NCI-H510A (cell line): ENCODE measurements around the gene TREH.
"Not testable (repeated sequence)": the region's sequence is repeated elsewhere in the genome, so short reads cannot be mapped to it uniquely, and the experiment has no call there.

Experiments used
- DNase-seq: peaks from one replicate; lab custom pipeline; 2025; lab: John Stamatoyannopoulos, UW

TREH gene, protein sequence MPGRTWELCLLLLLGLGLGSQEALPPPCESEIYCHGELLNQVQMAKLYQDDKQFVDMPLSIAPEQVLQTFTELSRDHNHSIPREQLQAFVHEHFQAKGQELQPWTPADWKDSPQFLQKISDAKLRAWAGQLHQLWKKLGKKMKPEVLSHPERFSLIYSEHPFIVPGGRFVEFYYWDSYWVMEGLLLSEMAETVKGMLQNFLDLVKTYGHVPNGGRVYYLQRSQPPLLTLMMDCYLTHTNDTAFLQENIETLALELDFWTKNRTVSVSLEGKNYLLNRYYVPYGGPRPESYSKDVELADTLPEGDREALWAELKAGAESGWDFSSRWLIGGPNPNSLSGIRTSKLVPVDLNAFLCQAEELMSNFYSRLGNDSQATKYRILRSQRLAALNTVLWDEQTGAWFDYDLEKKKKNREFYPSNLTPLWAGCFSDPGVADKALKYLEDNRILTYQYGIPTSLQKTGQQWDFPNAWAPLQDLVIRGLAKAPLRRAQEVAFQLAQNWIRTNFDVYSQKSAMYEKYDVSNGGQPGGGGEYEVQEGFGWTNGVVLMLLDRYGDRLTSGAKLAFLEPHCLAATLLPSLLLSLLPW

GRCh38 chr11:118679483-118679882 lies at the start of gene TREH:
Gene TREH, minus strand, starts transcription at chr11:118679650. Its CDS starts 23 bp downstream, at chr11:118679627.
- no peak for DNase-seq

DNA sequence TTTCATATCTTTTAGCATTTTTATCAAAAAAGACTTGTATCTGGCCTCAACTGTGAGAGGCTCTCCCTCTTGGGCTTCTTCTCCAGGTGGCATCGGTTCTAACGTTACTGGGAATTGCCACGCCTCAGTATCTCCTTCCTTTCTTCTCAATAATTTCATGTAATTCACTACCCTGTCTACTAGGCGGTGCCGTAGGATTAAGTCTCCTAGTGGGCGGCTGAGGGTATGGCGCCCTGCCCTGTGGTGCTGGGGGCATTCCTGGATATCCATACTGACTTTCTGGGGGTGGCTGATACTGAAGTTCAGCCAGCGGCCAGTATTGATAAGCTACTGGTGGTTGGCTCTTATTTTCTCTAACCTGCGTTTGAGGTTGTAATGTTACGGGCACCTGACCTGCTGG lies 48.7 kb upstream of the TREH start:
- DNase-seq, result not testable (repeated sequence)

DNA sequence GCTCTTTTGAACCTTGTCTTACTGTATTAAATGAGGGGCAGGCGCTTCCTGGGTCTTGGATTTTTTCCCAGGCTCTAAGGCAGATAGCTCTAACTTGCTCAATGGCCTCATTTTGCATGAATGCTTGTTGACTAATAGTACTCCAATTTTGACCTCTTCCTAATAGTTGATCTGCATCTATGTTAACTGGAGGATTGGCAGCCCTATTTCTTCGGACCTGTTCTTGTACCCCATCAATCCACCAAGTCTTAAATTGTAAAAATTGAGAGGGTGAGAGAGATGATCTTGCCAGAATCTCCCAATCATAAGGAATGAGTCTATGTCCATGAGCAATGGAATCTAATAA lies 48.2 kb upstream of the TREH start:
- DNase-seq, result not testable (repeated sequence)

DNA sequence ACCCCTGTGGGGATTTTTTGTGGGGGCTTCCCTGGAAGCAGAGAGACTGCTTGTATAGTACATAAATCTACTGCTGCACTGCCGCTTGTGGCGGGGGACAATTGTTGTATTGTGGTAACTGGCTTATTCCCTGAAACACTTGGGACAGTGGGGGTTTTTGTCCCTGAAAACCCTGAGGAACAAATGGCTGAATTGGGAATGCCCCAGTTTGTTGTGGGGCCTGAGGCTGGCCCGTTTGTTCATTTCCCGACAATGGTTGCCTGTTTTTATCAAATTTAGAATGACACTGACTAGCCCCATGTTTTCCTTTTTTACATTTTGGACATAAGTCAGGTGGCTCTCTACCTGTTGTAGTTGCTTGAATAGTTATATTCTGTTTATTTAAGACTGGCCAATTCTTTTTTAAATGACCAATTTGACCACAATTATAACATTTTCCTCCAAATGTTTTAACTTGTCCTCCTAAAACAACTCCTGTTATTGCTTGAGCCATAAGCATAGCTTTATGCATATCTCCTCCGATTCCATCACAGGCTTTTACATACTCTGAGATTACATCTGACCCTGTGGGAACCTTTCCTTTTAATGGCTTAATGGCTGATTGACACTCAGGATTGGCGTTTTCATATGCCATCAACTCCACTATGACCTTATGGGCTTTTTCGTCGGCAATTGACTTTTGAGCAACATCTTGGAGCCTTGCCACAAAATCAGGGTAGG lies 47.7 kb upstream of the TREH start:
- DNase-seq, result not testable (repeated sequence)

GRCh38 chr11:118721478-118722015 lies 42.1 kb upstream of the TREH start:
- not testable (repeated sequence) for DNase-seq

DNA sequence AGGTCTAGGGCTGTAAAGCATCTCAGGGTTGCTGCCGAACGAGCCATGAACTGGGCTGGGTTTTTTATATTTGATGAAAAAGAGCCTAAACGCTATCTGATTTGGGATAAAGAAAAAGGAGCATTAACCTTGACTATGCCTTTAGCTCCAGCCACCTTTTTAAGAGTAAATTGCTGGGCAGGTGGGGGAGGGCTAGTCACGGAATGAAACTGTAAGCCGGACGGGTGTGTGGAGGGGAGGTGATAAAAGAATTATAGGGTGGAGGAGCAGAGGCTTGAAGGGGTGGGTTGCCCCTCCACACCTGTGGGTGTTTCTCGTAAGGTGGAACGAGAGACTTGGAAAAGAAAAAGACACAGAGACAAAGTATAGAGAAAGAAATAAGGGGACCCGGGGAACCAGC lies 41.3 kb upstream of the TREH start:
- DNase-seq, result not testable (repeated sequence)

DNA sequence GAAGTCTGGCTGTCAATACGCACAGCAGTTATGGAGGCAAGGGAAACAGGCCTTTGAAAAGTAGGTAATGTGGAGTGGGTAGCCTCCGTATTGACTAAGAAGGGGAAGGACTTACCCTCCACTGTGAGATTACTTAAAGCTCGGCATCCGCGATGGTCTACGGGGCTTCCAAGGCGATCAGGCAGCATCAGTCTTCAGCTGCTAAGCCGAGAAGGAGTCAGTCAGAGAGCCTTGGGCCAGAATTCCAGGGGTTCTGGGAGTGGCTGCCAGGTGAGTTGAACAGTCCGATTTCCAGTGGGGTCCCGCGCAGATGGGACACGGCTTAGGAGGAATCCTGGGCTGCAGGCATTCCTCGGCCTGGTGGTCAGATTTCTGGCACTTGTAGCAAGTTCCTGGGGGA lies 40.6 kb upstream of the TREH start:
- not testable (repeated sequence) for DNase-seq

DNA sequence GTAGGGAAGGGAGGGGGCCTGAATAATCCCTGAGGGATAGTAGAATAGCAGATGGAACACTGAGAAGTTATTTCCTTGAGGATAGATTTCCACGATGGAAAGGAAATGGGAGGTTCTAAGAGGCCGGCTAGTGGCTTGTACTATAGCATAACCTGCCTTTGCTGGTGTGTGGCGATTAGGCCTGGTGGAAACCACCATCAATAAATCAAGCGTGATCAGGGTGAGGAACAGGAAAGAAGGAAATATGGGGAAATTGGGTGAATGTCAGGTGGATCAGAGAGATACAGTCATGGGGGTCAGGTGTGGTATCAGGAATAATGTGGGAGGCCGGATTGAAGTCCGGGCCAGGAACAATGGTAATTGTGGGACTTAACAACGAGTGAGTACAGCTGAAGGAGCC lies 39.1 kb upstream of the TREH start:
- not testable (repeated sequence) for DNase-seq

DNA sequence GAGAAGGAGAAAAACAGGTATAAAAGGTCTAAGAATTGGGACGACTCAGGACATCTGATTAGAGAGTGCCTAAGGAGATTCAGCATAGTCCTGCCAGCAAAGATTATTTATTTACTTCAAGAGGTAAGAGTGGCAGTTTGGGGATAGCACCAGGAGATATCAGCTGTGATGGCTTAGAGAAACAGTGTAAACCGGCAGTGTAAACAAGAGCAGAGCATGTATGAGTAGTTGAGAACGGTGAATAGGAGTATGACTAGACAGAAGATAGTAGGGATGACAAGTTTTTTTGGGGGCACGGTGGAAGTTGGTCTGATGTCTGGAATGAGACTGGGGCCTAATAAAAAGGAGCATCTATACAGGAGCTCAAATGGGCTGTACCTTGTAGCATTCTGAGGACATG lies 38.3 kb upstream of the TREH start:
- DNase-seq, result not testable (repeated sequence)

DNA sequence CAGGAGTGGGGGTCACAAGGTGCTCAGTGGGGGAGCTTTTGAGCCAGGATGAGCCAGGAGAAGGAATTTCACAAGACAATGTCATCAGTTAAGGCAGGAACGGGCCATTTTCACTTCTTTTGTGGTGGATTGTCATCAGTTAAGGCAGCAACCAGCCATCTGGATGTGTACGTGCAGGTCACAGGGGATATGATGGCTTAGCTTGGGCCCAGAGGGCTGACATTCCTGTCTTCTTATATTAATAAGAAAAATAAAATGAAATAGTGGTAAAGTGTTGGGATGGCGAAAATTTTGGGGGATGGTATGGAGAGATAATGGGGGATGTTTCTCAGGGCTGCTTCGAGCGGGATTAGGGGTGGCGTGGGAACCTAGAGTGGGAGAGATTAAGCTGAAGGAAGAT lies 37.8 kb upstream of the TREH start:
- not testable (repeated sequence) for DNase-seq

GRCh38 chr11:118715837-118716260 lies 36.4 kb upstream of the TREH start:
- DNase-seq, result no peak

DNA sequence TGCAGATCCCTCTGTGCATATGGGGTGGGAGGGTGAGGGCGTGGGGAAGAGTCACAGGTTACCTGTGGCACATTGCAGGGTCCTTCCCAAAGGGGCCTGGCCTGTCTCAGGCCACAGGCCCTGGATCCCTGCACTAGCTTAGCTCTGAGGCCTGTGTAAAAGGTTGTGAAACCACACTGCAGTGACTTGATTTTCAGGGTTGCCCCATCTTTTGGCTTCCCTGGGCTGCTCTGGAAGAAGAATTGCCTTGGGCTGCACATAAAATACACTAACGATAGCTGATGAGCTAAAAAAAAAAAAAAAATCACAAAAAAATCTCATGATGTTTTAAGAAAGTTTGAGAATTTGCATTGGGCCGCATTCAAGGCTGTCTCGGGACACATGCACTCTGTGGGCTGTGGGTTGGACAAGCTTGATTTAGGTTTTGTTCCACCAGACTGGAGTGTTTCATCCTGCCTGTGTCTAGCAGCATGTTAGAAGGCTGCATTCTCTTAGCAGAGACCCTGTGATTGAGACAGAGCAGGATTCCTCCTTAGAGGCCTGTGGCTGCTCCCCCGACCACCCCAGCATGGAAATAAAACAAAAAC lies 35.9 kb upstream of the TREH start:
- DNase-seq, result no peak

DNA sequence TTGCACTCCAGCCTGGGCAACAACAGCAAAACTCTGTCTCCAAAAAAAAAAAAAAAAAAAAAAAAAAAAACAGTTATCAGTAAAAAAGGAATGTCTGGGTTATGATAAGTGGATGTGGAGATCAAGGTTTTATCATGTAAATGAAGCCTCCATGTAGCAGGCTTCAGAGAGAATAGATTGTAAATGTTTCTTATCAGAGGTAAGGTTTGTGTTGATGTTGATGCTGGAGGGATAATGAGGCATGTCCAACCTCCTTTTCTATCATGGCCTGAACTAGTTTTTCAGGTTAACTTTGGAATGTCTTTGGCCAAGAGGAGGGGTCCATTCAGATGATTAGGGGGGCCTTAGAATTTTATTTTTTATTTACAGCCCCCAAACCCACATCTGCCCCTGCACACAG lies 35.4 kb upstream of the TREH start:
- no peak for DNase-seq

DNA sequence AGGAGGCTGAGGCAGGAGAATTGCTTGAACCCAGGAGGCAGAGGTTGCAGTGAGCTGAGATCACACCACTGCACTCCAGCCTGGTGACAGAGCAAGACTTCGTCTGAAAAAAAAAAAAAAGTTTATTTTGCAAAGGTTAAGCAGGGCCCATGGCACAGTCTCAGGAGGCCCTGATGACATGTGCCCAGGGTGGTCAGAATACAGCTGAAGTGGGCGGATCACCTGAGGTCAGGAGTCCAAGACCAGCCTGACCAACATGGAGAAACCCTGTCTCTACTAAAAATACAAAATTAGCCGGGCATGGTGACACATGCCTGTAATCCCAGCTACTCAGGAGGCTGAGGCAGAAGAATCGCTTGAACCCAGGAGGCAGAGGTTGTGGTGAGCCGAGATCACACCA lies 35.0 kb upstream of the TREH start:
- not testable (repeated sequence) for DNase-seq

DNA sequence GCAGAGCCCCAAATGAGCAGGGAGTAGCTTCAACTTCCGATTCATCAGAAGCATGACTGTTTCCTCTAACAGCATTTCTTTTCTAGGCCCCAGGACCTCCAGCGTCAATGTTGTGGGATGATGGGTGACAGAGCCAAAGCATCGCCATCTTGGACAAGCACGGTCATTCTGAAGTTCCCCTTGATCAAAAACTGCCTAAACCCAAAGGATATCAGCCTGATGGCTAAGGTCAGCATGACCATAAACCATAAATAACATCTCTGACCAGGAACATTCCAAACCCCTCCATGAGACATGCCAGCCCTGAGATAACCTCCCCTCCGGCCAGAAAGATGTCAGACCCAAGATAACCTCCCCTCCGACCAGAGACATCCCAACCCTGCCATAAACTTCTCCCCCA lies 28.8 kb upstream of the TREH start:
- no peak for DNase-seq

DNA sequence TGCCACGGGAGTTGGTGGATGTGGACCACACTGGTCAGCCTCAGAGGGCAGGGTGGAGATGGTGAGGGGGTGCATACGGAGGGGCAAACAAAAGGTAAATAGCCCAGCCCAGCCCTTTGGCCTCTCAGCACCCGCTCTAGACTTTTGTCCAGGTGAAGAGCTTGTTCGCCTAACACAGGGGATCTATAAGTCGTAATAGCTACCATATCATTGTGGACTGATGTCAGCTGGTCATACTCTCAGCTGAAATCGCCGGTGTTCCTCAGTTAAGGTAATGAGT lies 27.0 kb upstream of the TREH start:
- no peak for DNase-seq

- DNase-seq, result no peak
These were observed 26.5 kb upstream of the TREH start for GRCh38 chr11:118705791-118706545.

DNA sequence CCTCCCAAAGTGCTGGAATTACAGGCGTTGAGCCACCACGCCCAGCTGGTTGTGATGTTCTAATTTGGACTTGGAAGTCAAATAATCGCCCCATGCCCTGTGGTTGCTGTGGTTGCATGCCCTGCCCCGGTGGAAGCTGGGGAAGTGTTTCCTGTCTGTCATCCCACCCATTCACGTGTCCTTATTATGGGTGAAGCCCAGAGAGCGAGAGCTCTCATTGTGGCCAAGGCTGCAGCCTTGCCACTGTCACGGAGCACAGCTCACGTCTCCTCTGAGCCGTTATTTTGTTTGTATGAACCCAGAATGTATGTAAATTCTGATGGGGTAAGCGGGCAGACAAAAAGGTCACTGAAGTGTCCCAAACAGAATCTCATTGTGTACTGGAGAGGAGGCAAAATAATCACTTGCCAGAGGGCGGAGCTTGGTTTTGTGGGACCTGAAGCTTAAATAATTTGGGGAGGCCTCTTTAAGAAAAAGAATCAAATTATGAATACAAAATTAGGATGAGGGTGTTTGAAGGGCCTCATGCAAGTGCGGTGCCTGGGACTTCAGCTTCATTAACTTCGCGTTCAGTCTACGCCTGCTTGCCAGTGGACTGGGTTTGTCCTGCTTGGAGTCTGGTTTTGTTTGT lies 25.8 kb upstream of the TREH start:
- no peak for DNase-seq

DNA sequence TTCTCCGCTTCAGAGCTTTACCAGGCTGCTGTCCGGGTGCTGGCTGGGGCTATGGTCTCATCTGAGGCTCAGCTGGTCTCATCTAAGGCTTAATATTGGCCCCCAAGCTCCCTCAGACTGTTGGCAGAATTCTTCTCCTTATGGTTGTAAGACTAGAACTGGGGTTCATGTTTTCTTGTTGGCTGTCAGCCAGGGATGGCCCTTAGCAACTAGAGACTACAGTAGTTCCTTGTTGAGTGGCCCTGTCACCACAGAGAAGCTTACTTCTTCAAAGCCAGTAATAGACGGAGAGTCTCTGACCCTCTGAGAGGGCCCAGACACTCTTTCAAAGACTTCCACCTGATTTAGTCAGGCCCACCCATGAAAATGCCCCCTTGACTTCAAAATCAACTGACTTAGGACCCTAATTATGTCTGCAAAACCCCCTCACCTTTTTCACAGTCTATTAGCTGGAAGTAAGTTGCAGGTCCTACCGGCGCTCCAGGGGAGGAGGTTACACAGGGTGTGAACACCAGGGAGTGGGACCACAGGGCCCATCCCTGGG lies 24.2 kb upstream of the TREH start:
- no peak for DNase-seq

DNA sequence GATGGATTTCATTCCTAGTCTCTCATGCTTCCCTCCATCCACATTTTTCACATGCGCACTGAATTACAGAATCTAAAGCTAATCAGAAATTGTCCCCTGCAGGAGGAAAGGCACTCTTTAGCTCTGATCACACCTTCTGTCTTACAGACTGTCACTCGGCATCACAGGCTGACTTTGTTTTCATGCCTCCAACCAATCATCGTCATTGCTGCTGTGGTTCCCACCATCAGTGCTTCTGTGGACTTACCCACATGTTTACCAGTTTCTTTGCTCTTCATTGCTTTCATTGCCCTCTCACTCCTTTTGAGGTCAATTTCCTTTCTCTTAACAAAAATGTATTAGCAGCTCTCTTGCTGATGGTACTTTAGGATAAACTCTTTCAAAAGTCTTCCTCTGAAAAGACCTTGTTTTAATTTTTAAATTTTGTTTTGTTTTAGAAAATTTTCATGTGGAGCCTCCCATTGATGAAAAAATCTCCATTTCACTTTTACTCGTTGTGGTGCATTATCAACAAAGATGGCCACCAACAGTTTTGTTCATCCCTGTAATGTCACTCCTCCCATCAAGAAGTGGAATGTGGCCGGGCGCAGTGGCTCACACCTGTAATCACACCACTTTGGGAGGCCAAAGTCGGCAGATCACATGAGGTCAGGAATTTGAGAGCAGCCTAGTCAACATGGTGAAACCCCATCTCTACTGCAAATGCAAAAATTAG lies 20.2 kb upstream of the TREH start:
- DNase-seq, result no peak

- DNase-seq, result no peak
These were observed 17.9 kb upstream of the TREH start for GRCh38 chr11:118697346-118697745.
